OCI-LY7 (cell line): ENCODE measurements around the gene LRRC4. TPM values are rescaled to one million over a fixed set of nuclear protein-coding genes. Genes with fewer than 3 reads are reported as not detected.

ENCODE experiments used
- BruUV-seq: library from RNA; stranded (reverse); fragments of 400-500 nt; replicated peaks from 2 replicates; lab custom pipeline; 2021; lab: Mats Ljungman, UMichigan
- CTCF ChIA-PET: fragments of 300-600 bp; sonication (Branson Sonifier 250); formaldehyde crosslinking; loops from one replicate; lab custom pipeline; 2022; ENCODE audit warnings: antibody characterized with exemption; ENCODE audit not compliant: unreplicated experiment; lab: Charles Lee
- POLR2A ChIA-PET: fragments of 300-600 bp; sonication (Branson Sonifier 250); formaldehyde crosslinking; loops from one replicate; lab custom pipeline; 2022; ENCODE audit warnings: antibody characterized with exemption; lab: Charles Lee
- DNase-seq: peaks from one replicate; pipeline ENCODE4 v3.0.0-alpha.2; 2015; ENCODE audit warnings: low spot score
- H2AFZ ChIP-seq: fragments of 200-600 bp; sonication (generic), shearing (Covaris generic); 2 replicates; pipeline ENCODE4 v1.6.1; 2014; ENCODE audit warnings: mild to moderate bottlenecking, antibody characterized with exemption, low read length, moderate library complexity
- H3K27ac ChIP-seq: fragments of 200-600 bp; sonication (generic); 2 replicates; pipeline ENCODE4 v1.5.1; 2014; ENCODE audit warnings: mixed run types, low read depth, mild to moderate bottlenecking, moderate library complexity, low read length, inconsistent platforms; ENCODE audit not compliant: poor library complexity, severe bottlenecking
- H3K36me3 ChIP-seq: fragments of 200-600 bp; sonication (generic); 2 replicates; pipeline ENCODE4 v1.6.1; 2014; ENCODE audit warnings: mild to moderate bottlenecking, antibody characterized with exemption, low read length, moderate library complexity, mixed read lengths; ENCODE audit not compliant: insufficient read depth
- H3K4me1 ChIP-seq: fragments of 200-600 bp; sonication (generic); 2 replicates; pipeline ENCODE4 v1.5.1; 2014; ENCODE audit warnings: mild to moderate bottlenecking, low read length; ENCODE audit not compliant: insufficient read depth, poor library complexity, severe bottlenecking
- H3K4me2 ChIP-seq: fragments of 200-600 bp; sonication (generic); 2 replicates; pipeline ENCODE4 v1.6.1; 2014; ENCODE audit warnings: mild to moderate bottlenecking, low read length
- H3K4me3 ChIP-seq: fragments of 200-600 bp; sonication (generic); 2 replicates; pipeline ENCODE4 v1.5.1; 2014; ENCODE audit warnings: mild to moderate bottlenecking, low read depth, low read length; ENCODE audit not compliant: poor library complexity, severe bottlenecking
- H3K79me2 ChIP-seq: fragments of 200-600 bp; sonication (generic); 2 replicates; pipeline ENCODE4 v1.6.1; 2016; ENCODE audit warnings: low read depth, mild to moderate bottlenecking, low read length, moderate library complexity, mixed read lengths; ENCODE audit not compliant: insufficient read depth
- H3K9me2 ChIP-seq: fragments of 200-600 bp; sonication (generic); 2 replicates; pipeline ENCODE4 v1.6.1; 2016; ENCODE audit warnings: mild to moderate bottlenecking, low read length, mixed read lengths; ENCODE audit not compliant: insufficient read depth
- H3K9me3 ChIP-seq: fragments of 200-600 bp; sonication (generic); 2 replicates; pipeline ENCODE4 v1.6.1; 2014; ENCODE audit warnings: mild to moderate bottlenecking, mixed run types, low read length, mixed read lengths
- H4K20me1 ChIP-seq: fragments of 200-600 bp; sonication (generic); 2 replicates; pipeline ENCODE4 v1.6.1; 2014; ENCODE audit warnings: mild to moderate bottlenecking, antibody characterized with exemption, low read length, moderate library complexity, mixed read lengths; ENCODE audit not compliant: insufficient read depth
- CTCF ChIP-seq: fragments of 200-600 bp; sonication (generic); conservative IDR thresholded peaks from 2 replicates; pipeline ENCODE4 v1.5.1; 2014; ENCODE audit warnings: mild to moderate bottlenecking, antibody characterized with exemption, low read length, moderate library complexity, mixed read lengths
- EZH2phosphoT487 ChIP-seq: fragments of 200-600 bp; sonication (generic); IDR thresholded peaks from 2 replicates; pipeline ENCODE4 v1.6.1; 2018; ENCODE audit warnings: low read depth, borderline replicate concordance, mild to moderate bottlenecking, mixed run types, antibody characterized with exemption, low read length, moderate library complexity, mixed read lengths
- intact Hi-C: fragments of 100-400 bp; cut with micrococcal nuclease; formaldehyde crosslinking; loops from one replicate; pipeline ENCODE4 v1.10.0; 2022; ENCODE audit not compliant: unreplicated experiment
- total RNA-seq, 2 experiments: library from RNA; depleted of rRNA in 1 of 2; stranded (reverse); fragments of >200 nt in 1 of 2; shearing (Covaris generic) in 1 of 2; gene quantifications; 2 replicates each; pipeline ENCODE4 v1.2.3, GENCODE V29; 2014 to 2022

Gene LRRC4
- total RNA-seq, 2 experiments from 2014 or later: not detected

GRCh38 chr7:128044064-128044463 is 12.8 kb upstream of the LRRC4 start:
- Histone ChIP-seq H3K4me2 (no peak overlapping the region), H3K9me2 (no peaks in the 10 kb centered on the region), H3K36me3 (0 out of 2 replicates have a peak, but pooled peaks cover 4% of the 10 kb centered on the region), H3K79me2 (no peaks in the 10 kb centered on the region), H3K4me1 (no peaks in the 10 kb centered on the region), H3K27ac (no peak overlapping the region), H2AFZ (no peak overlapping the region), H3K9me3 (no peaks in the 10 kb centered on the region), H3K4me3 (no peak overlapping the region), H4K20me1 (no peaks in the 10 kb centered on the region)
- intact Hi-C loops: no loop called here
- no peak for DNase-seq
- no TSS peak for BruUV-seq
- ChIA-PET CTCF (no interaction called here), POLR2A (interaction anchor here (0.6 to 1.4 kb wide), 4 partner anchors 9 to 36 kb away, joined by 3 to 4 read pairs (median 3); no protein-coding TSS in a partner anchor)
- no peak for TF ChIP-seq EZH2phosphoT487
- no peak for TF ChIP-seq CTCF

DNA sequence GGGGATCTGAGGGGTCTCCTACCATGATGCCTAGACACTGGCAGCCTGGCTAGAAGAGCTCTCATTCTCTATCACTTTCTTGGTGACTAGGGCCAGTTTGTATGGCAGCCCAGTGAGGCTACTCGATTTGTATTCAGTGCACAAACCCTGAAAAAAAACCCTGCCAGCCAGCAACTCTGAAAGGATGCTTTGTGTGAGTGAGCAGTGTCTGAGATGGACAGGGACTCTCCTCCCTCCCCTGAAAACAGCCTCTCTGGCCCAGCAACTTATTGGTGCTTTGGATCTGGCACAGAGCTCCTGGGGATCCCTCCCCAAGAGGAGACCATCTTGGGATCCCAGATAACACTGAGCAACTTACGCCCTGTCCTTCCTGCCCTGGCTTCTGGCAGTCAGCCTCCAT is 10.8 kb upstream of the LRRC4 start:
- CTCF ChIA-PET: no interaction called here
- no peaks in the 10 kb centered on the region for H4K20me1 ChIP-seq
- DNase-seq: no peak
- H3K27ac ChIP-seq: no peak overlapping the region
- H3K4me1 ChIP-seq: no peaks in the 10 kb centered on the region
- no peak overlapping the region for H3K4me2 ChIP-seq
- H2AFZ ChIP-seq: no peak overlapping the region
- no peaks in the 10 kb centered on the region for H3K9me2 ChIP-seq
- TF ChIP-seq CTCF (no peak), EZH2phosphoT487 (no peak)
- H3K36me3 ChIP-seq: 0 out of 2 replicates have a peak, but pooled peaks cover 4% of the 10 kb centered on the region
- BruUV-seq: no TSS peak
- no peak overlapping the region for H3K4me3 ChIP-seq
- no peaks in the 10 kb centered on the region for H3K79me2 ChIP-seq
- no peaks in the 10 kb centered on the region for H3K9me3 ChIP-seq
- intact Hi-C loops: no loop called here
- POLR2A ChIA-PET: no interaction called here

- intact Hi-C loops: no loop called here
- H3K9me3 ChIP-seq: no peaks in the 10 kb centered on the region
- H3K4me2 ChIP-seq: no peak overlapping the region
- H3K79me2 ChIP-seq: no peaks in the 10 kb centered on the region
- H3K4me1 ChIP-seq: no peaks in the 10 kb centered on the region
- H3K36me3 ChIP-seq: 0 out of 2 replicates have a peak, but pooled peaks cover 4% of the 10 kb centered on the region
- no peak overlapping the region for H3K4me3 ChIP-seq
- H2AFZ ChIP-seq: no peak overlapping the region
- TF ChIP-seq CTCF (no peak), EZH2phosphoT487 (no peak)
- POLR2A ChIA-PET: interaction anchor here (0.6 to 0.8 kb wide), 2 partner anchors 8 to 450 kb away, joined by 3 to 4 read pairs; no protein-coding TSS in a partner anchor
- H3K9me2 ChIP-seq: no peaks in the 10 kb centered on the region
- BruUV-seq: no TSS peak
- H3K27ac ChIP-seq: no peak overlapping the region
- peaks cover 7% of the 10 kb centered on the region; the same call in 1 of the 2 replicates for H4K20me1 ChIP-seq
- CTCF ChIA-PET: no interaction called here
- DNase-seq: no peak
Observed at GRCh38 chr7:128041203-128041602, 10.0 kb upstream of the LRRC4 start.
